ENCODE results near the gene OPHN1.
"Not testable (repeated sequence)": the region's sequence is repeated elsewhere in the genome, so short reads cannot be mapped to it uniquely, and the experiment has no call there.

The OPHN1 gene

GRCh38 chrX:68403038-68403437, 30.3 kb downstream of the OPHN1 start:
- no peak overlapping the region for H3K4me3 ChIP-seq (ENCODE audit: low read depth, low read length)
- no peak for DNase-seq (ENCODE audit: low read depth)
- no peak for TF ChIP-seq CTCF (IDR thresholded peaks at IDR 0.05; ENCODE audit: control insufficient read depth, extremely low read depth, insufficient read depth)

DNA sequence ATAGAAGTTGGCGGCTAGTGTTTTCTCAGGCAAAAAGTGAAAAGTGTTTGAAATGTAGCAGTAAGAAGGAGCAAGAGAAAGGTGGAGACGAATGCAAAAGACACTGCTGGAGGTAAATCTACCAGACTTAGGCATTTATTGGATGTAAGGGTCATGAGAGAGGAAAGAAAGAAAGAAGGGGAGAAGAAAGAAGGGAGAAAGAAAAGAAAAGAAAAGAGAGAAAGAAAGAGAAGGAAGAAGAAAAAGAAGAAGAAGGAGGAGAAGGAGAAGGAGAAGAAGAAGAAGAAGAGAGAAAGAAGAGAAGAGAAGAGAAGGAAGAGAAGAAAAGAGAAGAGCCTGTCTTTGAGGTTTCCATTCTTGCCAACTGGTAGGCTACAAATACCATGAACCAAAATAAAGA, 31.2 kb downstream of the OPHN1 start:
- no peak for DNase-seq (ENCODE audit: low read depth)
- no peak overlapping the region for H3K4me3 ChIP-seq (ENCODE audit: low read depth, low read length)
- TF ChIP-seq CTCF (IDR thresholded peaks at IDR 0.05; ENCODE audit: control insufficient read depth, extremely low read depth, insufficient read depth), result no peak

DNA sequence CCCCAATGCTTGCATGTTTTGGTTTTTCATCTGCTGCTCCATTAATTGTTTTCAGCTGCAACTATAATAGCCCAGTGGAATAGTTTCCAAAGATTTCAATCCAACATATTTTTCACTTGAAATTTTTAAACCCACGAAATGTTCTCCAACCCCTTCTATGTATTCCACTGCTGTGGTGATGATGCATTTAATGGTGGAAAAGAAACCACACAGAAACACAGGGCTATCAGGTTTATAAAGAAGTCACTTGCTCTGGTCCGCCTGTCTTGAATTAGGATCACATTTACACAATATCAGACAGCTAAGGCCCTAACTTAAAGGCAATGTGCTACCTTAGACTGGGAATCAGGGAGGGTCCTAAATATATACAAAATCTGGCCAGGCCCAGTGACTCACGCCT, 35.0 kb downstream of the OPHN1 start:
- TF ChIP-seq CTCF (IDR thresholded peaks at IDR 0.05; ENCODE audit: control insufficient read depth, extremely low read depth, insufficient read depth), result no peak
- H3K4me3 ChIP-seq (ENCODE audit: low read depth, low read length), result no peak overlapping the region
- no peak for DNase-seq (ENCODE audit: low read depth)

DNA sequence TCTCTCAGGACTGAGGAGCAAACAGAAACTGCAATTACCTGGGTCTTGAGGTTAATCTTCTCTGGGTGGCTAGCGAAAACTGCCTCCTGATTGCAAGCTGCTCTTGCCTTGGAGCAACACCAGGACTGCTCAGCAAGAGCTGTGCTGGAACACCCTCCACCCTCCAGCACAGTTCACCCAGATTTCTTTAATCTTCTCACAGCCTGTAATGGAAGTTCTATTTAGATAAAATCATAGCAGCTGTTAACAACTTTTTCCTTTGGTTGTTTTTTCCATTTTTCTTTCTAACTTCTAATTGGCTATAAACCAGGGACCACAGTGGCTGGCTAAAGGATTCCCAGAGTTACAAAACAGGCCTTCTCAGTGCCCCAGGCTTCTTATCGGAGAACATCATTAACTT, 36.3 kb downstream of the OPHN1 start:
- TF ChIP-seq CTCF (IDR thresholded peaks at IDR 0.05; ENCODE audit: control insufficient read depth, extremely low read depth, insufficient read depth), result no peak
- H3K4me3 ChIP-seq (ENCODE audit: low read depth, low read length), result no peak overlapping the region
- no peak for DNase-seq (ENCODE audit: low read depth)

GRCh38 chrX:68389419-68389960, 43.8 kb downstream of the OPHN1 start:
- not testable (repeated sequence) for DNase-seq (ENCODE audit: low read depth); H3K4me3 ChIP-seq (ENCODE audit: low read depth, low read length)

- DNase-seq (ENCODE audit: low read depth), result no peak
- H3K4me3 ChIP-seq (ENCODE audit: low read depth, low read length), result no peak overlapping the region
- no peak for TF ChIP-seq CTCF (IDR thresholded peaks at IDR 0.05; ENCODE audit: control insufficient read depth, extremely low read depth, insufficient read depth)
These were observed 45.5 kb downstream of the OPHN1 start for GRCh38 chrX:68387776-68388175.

GRCh38 chrX:68383540-68383939, 49.8 kb downstream of the OPHN1 start:
- DNase-seq (ENCODE audit: low read depth), result no peak
- TF ChIP-seq CTCF (IDR thresholded peaks at IDR 0.05; ENCODE audit: control insufficient read depth, extremely low read depth, insufficient read depth), result no peak
- H3K4me3 ChIP-seq (ENCODE audit: low read depth, low read length), result no peak overlapping the region

DNA sequence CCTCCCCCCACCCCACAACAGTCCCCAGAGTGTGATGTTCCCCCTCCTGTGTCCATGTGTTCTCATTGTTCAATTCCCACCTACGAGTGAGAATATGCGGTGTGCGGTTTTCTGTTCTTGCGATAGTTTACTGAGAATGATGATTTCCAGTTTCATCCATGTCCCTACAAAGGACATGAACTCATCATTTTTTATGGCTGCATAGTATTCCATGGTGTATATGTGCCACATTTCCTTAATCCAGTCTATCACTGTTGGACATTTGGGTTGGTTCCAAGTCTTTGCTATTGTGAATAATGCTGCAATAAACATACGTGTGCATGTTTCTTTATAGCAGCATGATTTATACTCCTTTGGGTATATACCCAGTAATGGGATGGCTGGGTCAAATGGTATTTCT, 55.7 kb downstream of the OPHN1 start:
- not testable (repeated sequence) for H3K4me3 ChIP-seq (ENCODE audit: low read depth, low read length); DNase-seq (ENCODE audit: low read depth)
